ENCODE data around the gene GNB3. TPM values are rescaled to one million over a fixed set of nuclear protein-coding genes. Genes with fewer than 3 reads are reported as not detected.

The GNB3 gene
- total RNA-seq, 2 experiments from 2014 or later, result 0.50 to 1.1 TPM

DNA sequence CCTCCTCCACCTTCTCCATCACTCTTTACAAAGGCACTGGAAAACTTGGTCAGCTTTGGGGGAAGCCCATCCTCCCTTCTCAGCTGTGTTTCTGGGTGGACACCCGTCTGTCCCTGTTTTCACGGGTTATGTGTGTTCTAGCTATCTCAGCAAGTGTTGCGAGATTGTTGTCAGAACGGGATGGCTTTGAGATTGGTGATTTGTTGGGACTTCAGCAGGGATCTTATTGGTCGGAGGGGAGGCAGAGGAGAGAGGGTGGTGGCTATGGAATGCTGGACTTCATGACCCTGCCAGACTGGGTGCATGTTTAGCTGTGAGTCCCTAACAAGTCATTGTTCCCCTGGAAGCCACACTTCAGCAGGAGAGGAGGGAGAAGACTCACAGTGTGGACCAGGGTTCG, 13.3 kb downstream of the GNB3 start:
- TF ChIP-seq, protein P1, sequence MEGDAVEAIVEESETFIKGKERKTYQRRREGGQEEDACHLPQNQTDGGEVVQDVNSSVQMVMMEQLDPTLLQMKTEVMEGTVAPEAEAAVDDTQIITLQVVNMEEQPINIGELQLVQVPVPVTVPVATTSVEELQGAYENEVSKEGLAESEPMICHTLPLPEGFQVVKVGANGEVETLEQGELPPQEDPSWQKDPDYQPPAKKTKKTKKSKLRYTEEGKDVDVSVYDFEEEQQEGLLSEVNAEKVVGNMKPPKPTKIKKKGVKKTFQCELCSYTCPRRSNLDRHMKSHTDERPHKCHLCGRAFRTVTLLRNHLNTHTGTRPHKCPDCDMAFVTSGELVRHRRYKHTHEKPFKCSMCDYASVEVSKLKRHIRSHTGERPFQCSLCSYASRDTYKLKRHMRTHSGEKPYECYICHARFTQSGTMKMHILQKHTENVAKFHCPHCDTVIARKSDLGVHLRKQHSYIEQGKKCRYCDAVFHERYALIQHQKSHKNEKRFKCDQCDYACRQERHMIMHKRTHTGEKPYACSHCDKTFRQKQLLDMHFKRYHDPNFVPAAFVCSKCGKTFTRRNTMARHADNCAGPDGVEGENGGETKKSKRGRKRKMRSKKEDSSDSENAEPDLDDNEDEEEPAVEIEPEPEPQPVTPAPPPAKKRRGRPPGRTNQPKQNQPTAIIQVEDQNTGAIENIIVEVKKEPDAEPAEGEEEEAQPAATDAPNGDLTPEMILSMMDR (IDR thresholded peaks at IDR 0.05), result no peak
- peak overlapping the region; percentile 86 for H3K4me3 Mint-ChIP-seq
- ATAC-seq (no peak), DNase-seq (no peak)
- intact Hi-C loops (cut with micrococcal nuclease), result no loop called here
- no peaks in the 10 kb centered on the region for H3K9me3 Mint-ChIP-seq
- ChIA-PET POLR2A (interaction anchor here (1.2 to 11.4 kb wide), 7 partner anchors 15 to 186 kb away, joined by 3 to 218 read pairs (median 5); partner anchors contain the start of genes C12orf57, MLF2, P3H3 and RNU7-1), CTCF (interaction anchor here (1.0 to 7.2 kb wide), 6 partner anchors 8 to 112 kb away, joined by 3 to 124 read pairs (median 15); partner anchors contain the start of genes MLF2, SPSB2 and TPI1)
- H3K4me1 Mint-ChIP-seq (ENCODE audit: low read depth), result peaks cover 29% of the 10 kb centered on the region
- H3K27ac Mint-ChIP-seq, result peak overlapping the region; percentile 98
- H3K36me3 Mint-ChIP-seq (ENCODE audit: low read depth), result peaks cover 41% of the 10 kb centered on the region
- no peaks in the 10 kb centered on the region for H3K27me3 Mint-ChIP-seq

DNA sequence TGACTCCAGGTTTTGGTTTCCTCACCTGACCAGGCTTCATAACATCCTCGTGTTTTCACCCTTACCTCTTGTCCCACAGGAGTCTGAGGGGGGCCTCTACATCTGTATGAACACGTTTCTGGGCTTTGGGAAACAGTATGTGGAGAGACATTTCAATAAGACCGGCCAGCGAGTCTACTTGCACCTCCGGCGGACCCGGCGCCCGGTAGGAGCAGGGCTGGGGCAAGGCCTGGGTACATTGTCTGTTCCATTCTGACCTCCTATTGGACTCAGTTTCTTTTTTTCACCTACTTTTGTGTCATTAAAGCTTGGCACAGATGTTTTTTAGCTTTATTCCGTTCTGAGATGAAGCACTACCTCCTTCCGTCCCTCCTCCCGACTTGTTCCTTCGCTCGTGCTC, 14.6 kb downstream of the GNB3 start:
- Mint-ChIP-seq H3K4me1 (ENCODE audit: low read depth) (peaks cover 18% of the 10 kb centered on the region), H3K27me3 (no peaks in the 10 kb centered on the region), H3K9me3 (no peaks in the 10 kb centered on the region), H3K36me3 (ENCODE audit: low read depth) (peaks cover 39% of the 10 kb centered on the region), H3K4me3 (no peak overlapping the region), H3K27ac (no peak overlapping the region)
- intact Hi-C loops (cut with micrococcal nuclease), result no loop called here
- CTCF ChIA-PET, result interaction anchor here (1.0 to 7.2 kb wide), 3 partner anchors 14 to 36 kb away, joined by 4 to 124 read pairs (median 26); partner anchors contain the start of genes SPSB2 and TPI1
- ATAC-seq (no peak), DNase-seq (no peak)
- TF ChIP-seq, protein P1 (IDR thresholded peaks at IDR 0.05), result no peak
- POLR2A ChIA-PET, result interaction anchor here (1.0 to 11.4 kb wide), 2 partner anchors 14 to 21 kb away, joined by 6 to 218 read pairs; partner anchors contain the start of genes SPSB2 and TPI1

DNA sequence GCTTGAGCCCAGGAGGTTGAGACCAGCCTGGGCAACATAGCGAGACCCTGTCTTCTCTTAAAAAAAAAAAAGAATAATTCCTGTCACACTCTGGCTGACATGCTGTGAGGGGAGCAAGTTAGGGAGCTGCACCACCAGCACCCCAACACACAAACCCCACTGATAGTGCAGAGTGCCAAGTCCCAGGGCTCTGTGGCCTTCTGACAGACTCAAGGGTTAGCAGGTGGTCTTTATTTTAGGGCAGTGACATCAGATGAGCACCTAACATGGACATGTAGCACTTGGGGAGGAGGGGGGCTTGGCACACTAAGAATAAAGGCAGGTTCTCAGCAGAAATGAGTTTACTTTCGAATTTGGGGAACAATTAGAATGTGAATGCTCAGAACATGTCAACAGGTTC, 18.1 kb downstream of the GNB3 start:
- DNase-seq, result no peak
- no peak for ATAC-seq
- POLR2A ChIA-PET, result interaction anchor here (0.8 to 2.8 kb wide), 4 partner anchors 9 to 14 kb away, joined by 3 to 10 read pairs (median 8); partner anchors contain the start of genes SPSB2 and TPI1
- Mint-ChIP-seq H3K36me3 (ENCODE audit: low read depth) (peaks cover 60% of the 10 kb centered on the region), H3K27ac (no peak overlapping the region), H3K27me3 (no peaks in the 10 kb centered on the region), H3K4me1 (ENCODE audit: low read depth) (peaks cover 9% of the 10 kb centered on the region), H3K4me3 (no peak overlapping the region), H3K9me3 (no peaks in the 10 kb centered on the region)
- CTCF ChIA-PET, result no interaction called here
- TF ChIP-seq, protein P1 (IDR thresholded peaks at IDR 0.05), result no peak
- intact Hi-C loops (cut with micrococcal nuclease), result no loop called here

DNA sequence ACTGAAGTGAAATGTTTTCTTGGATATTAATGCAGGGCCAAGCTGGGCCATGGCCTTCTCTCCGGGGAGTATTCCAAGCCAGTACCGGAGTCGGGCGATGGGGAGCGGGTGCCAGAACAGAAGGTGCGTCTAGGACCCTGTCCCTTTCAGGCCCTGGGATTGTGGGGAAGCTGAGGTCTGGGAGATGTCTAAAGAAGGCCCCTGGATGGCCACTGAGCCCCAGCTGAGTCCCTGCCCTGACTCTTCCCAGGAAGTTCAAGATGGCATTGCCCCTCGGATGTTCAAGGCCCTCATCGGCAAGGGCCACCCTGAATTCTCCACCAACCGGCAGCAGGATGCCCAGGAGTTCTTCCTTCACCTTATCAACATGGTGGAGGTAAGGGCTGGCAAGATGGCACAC, 19.4 kb downstream of the GNB3 start:
- TF ChIP-seq, protein P1 (IDR thresholded peaks at IDR 0.05), result no peak
- no peak for ATAC-seq
- Mint-ChIP-seq H3K36me3 (ENCODE audit: low read depth) (peaks cover 60% of the 10 kb centered on the region), H3K9me3 (no peaks in the 10 kb centered on the region), H3K4me3 (no peak overlapping the region), H3K27ac (no peak overlapping the region), H3K27me3 (no peaks in the 10 kb centered on the region), H3K4me1 (ENCODE audit: low read depth) (no peaks in the 10 kb centered on the region)
- no peak for DNase-seq
- POLR2A ChIA-PET, result interaction anchor here (0.5 to 2.8 kb wide), 5 partner anchors 7 to 263 kb away, joined by 3 to 11 read pairs (median 7); partner anchors contain the start of genes SPSB2 and USP5
- CTCF ChIA-PET, result interaction anchor here (0.9 to 1.0 kb wide), 2 partner anchors 13 to 67 kb away, joined by 3 to 4 read pairs; partner anchors contain the start of gene SPSB2
- intact Hi-C loops (cut with micrococcal nuclease), result no loop called here

DNA sequence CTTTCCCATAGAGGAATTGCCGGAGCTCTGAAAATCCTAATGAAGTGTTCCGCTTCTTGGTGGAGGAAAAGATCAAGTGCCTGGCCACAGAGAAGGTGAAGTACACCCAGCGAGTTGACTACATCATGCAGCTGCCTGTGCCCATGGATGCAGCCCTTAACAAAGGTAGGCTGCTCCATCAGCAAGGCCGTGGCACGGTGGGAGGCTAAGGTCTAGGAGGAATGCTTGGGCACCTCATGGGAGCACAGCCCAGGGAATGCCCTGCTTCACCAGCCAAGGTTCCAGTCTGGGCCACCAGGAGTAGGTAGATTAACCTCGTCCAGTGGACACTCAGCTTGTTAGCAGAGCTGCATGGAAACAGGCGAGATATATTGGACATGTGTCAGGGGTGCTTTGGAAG, 20.2 kb downstream of the GNB3 start:
- no peak for ATAC-seq
- H3K36me3 Mint-ChIP-seq (ENCODE audit: low read depth), result peaks cover 63% of the 10 kb centered on the region
- DNase-seq, result no peak
- no peaks in the 10 kb centered on the region for H3K9me3 Mint-ChIP-seq
- no peaks in the 10 kb centered on the region for H3K27me3 Mint-ChIP-seq
- intact Hi-C loops (cut with micrococcal nuclease), result no loop called here
- no peak overlapping the region for H3K4me3 Mint-ChIP-seq
- ChIA-PET POLR2A (interaction anchor here (1.5 to 2.1 kb wide), 2 partner anchors 8 to 12 kb away, joined by 6 to 11 read pairs; partner anchors contain the start of genes SPSB2 and USP5), CTCF (interaction anchor here (0.8 to 1.0 kb wide), 3 partner anchors 8 to 12 kb away, joined by 3 to 5 read pairs (median 4); partner anchors contain the start of gene SPSB2)
- TF ChIP-seq, protein P1 (IDR thresholded peaks at IDR 0.05), result no peak
- peaks cover 6% of the 10 kb centered on the region for H3K4me1 Mint-ChIP-seq (ENCODE audit: low read depth)
- no peak overlapping the region for H3K27ac Mint-ChIP-seq

Measured in activated CD8-positive, alpha-beta T cell treated with anti-CD3 and anti-CD28 coated beads for 36 hours (primary cell).